Sigmoid colon (tissue), 7 donors: ENCODE data around the gene PLBD2. TPM values are rescaled to one million over a fixed set of nuclear protein-coding genes. Genes with fewer than 3 reads are reported as not detected.

Experiments used
- DNase-seq: peaks from one replicate; pipeline ENCODE4 v3.0.0-alpha.2; 2019
- H3K27ac ChIP-seq, 4 donors: fragments of 200-600 bp; sonication (generic); one replicate each; pipeline ENCODE4 v1.5.1; 2016 to 2019; ENCODE audit warnings: mild to moderate bottlenecking in 1 of 4
- H3K27me3 ChIP-seq, 3 donors: fragments of 200-600 bp; sonication (generic); one replicate each; pipeline ENCODE4 v1.5.1; 2019; ENCODE audit warnings: mild to moderate bottlenecking in 1 of 3
- H3K36me3 ChIP-seq, 4 donors: fragments of 200-600 bp; sonication (generic); one replicate each; pipeline ENCODE4 v1.5.1; 2016 to 2019
- H3K4me1 ChIP-seq, 4 donors: fragments of 200-600 bp; sonication (generic); one replicate each; pipeline ENCODE4 v1.5.1; 2017 to 2019
- H3K4me3 ChIP-seq, 4 donors: fragments of 200-600 bp; sonication (generic); one replicate each; pipeline ENCODE4 v1.5.1; 2017 to 2019; ENCODE audit warnings: mild to moderate bottlenecking in 2 of 4, moderate library complexity in 1 of 4
- H3K9me3 ChIP-seq, 4 donors: fragments of 200-600 bp in 3 of 4; sonication (generic) in 3 of 4; one replicate each; pipeline versions ENCODE4 v1.5.1 to v1.6.1; 2013 to 2019
- CTCF ChIP-seq, 4 experiments: fragments of 450-650 bp in 3 of 4; fragments of 200-600 bp in 1 of 4; IDR thresholded peaks; one replicate each; pipeline ENCODE4 v1.5.1; 2016 to 2019; ENCODE audit warnings: antibody characterized with exemption in 4 of 4, mild to moderate bottlenecking in 3 of 4, moderate library complexity in 2 of 4
- EP300 ChIP-seq, 4 donors: sonication (generic); formaldehyde crosslinking; IDR thresholded peaks; one replicate each; pipeline ENCODE4 v1.6.1; 2017; ENCODE audit warnings: antibody characterized with exemption in 4 of 4
- POLR2A ChIP-seq, 2 donors: fragments of 450-650 bp; IDR thresholded peaks; one replicate each; pipeline ENCODE4 v1.6.1; 2016; ENCODE audit warnings: antibody characterized with exemption in 2 of 2, mild to moderate bottlenecking in 2 of 2, moderate library complexity in 2 of 2
- POLR2AphosphoS5 ChIP-seq, 4 donors: sonication (generic); formaldehyde crosslinking; IDR thresholded peaks; one replicate each; pipeline ENCODE4 v1.6.1; 2017; ENCODE audit warnings: antibody characterized with exemption in 4 of 4
- WGBS, 2 donors: extraction: QIAGEN DNeasy Blood & Tissue Kit; methylation state at CpG; one replicate each; pipeline ENCODE4 v1.1.7; 2013; 5-methylcytosine and 5-hydroxymethylcytosine counted together
- intact Hi-C: fragments of 100-400 bp; cut with DNase I; formaldehyde crosslinking; loops from one replicate; pipeline ENCODE4 v1.15.1; 2023
- polyA plus RNA-seq, 3 donors: library from polyadenylated mRNA; stranded (reverse); fragments of 200-250 nt; gene quantifications; one replicate each; pipeline ENCODE4 v1.2.3, GENCODE V29; 2013
- total RNA-seq, 4 donors: library from RNA; depleted of rRNA; stranded (reverse); fragments of >200 nt; gene quantifications; one replicate each; pipeline ENCODE4 v1.1.0, GENCODE V29; 2016
- donor health status: healthy with polysubstance abuse.
- donor health status: Bipolar disorder and iron deficiency.
- donor health status: healthy.

Gene PLBD2
- total and polyA plus RNA-seq, 7 donors: 3.0 to 39.1 (median 14.4) TPM

GRCh38 chr12:113400362-113400761 lies 42.0 kb downstream of the PLBD2 start:
- H3K27me3 ChIP-seq: peaks cover 0 to 51% (median 21%) of the 10 kb centered on the region in 3 donors
- H3K9me3 ChIP-seq: no peaks in the 10 kb centered on the region
- intact Hi-C loops: no loop called here
- WGBS, 2 donors: 76 to 85% methylated on average over 4 of the region's 4 CpGs
- no peak overlapping the region for H3K27ac ChIP-seq
- H3K4me3 ChIP-seq: no peak overlapping the region
- TF ChIP-seq EP300 (IDR thresholded peaks at IDR 0.05) (no peak), CTCF (IDR thresholded peaks at IDR 0.05) (no peak), POLR2A (IDR thresholded peaks at IDR 0.05) (no peak), POLR2AphosphoS5 (IDR thresholded peaks at IDR 0.05) (no peak)
- no peaks in the 10 kb centered on the region for H3K4me1 ChIP-seq
- H3K36me3 ChIP-seq: no peaks in the 10 kb centered on the region
- DNase-seq: no peak

- intact Hi-C loops: no loop called here
- Histone ChIP-seq H3K27ac (no peak overlapping the region), H3K9me3 (no peaks in the 10 kb centered on the region), H3K4me3 (no peak overlapping the region), H3K4me1 (no peaks in the 10 kb centered on the region), H3K36me3 (no peaks in the 10 kb centered on the region), H3K27me3 (peaks cover 0 to 51% (median 21%) of the 10 kb centered on the region in 3 donors)
- no peak for TF ChIP-seq CTCF (IDR thresholded peaks at IDR 0.05)
- no peak for TF ChIP-seq POLR2A (IDR thresholded peaks at IDR 0.05)
- WGBS, 2 donors: 63 to 76% methylated on average over 13 of the region's 13 CpGs
- DNase-seq: no peak
Observed at GRCh38 chr12:113401066-113402000, 42.9 kb downstream of the PLBD2 start.

- Histone ChIP-seq H3K4me3 (no peak overlapping the region), H3K9me3 (no peaks in the 10 kb centered on the region), H3K36me3 (no peaks in the 10 kb centered on the region), H3K27me3 (peaks cover 0 to 46% (median 21%) of the 10 kb centered on the region in 3 donors), H3K4me1 (no peaks in the 10 kb centered on the region), H3K27ac (no peak overlapping the region)
- no peak for TF ChIP-seq POLR2AphosphoS5 (IDR thresholded peaks at IDR 0.05)
- no peak for TF ChIP-seq EP300 (IDR thresholded peaks at IDR 0.05)
- TF ChIP-seq CTCF (IDR thresholded peaks at IDR 0.05): no peak
- TF ChIP-seq POLR2A (IDR thresholded peaks at IDR 0.05): no peak
- intact Hi-C loops: no loop called here
- no peak for DNase-seq
- 92 to 93% methylated on average over 23 of the region's 23 CpGs for WGBS, 2 donors
Observed at GRCh38 chr12:113402586-113403260, 44.3 kb downstream of the PLBD2 start.

GRCh38 chr12:113403435-113404415 lies 45.3 kb downstream of the PLBD2 start, which contains the start of gene SDS:
TSS of gene SDS (minus strand) at chr12:113403887. CDS start at chr12:113399708, 4,179 bp downstream.
- no peaks in the 10 kb centered on the region for H3K4me1 ChIP-seq
- H3K9me3 ChIP-seq: no peaks in the 10 kb centered on the region
- no peak for DNase-seq
- 17 to 40% methylated on average over 14 of the region's 14 CpGs for WGBS, 2 donors
- peaks cover 0 to 38% (median 14%) of the 10 kb centered on the region in 3 donors for H3K27me3 ChIP-seq
- H3K4me3 ChIP-seq: peak within 1 kb of the TSS in 1 of 4 donors; percentile 9
- intact Hi-C loops: no loop called here
- TF ChIP-seq POLR2A (IDR thresholded peaks at IDR 0.05) (no peak), CTCF (IDR thresholded peaks at IDR 0.05) (no peak), EP300 (IDR thresholded peaks at IDR 0.05) (no peak), POLR2AphosphoS5 (IDR thresholded peaks at IDR 0.05) (no peak)
- no peaks in the 10 kb centered on the region for H3K36me3 ChIP-seq
- no peak within 1 kb of the TSS for H3K27ac ChIP-seq
